ENCODE results near the gene PTPRK.

The PTPRK gene

DNA sequence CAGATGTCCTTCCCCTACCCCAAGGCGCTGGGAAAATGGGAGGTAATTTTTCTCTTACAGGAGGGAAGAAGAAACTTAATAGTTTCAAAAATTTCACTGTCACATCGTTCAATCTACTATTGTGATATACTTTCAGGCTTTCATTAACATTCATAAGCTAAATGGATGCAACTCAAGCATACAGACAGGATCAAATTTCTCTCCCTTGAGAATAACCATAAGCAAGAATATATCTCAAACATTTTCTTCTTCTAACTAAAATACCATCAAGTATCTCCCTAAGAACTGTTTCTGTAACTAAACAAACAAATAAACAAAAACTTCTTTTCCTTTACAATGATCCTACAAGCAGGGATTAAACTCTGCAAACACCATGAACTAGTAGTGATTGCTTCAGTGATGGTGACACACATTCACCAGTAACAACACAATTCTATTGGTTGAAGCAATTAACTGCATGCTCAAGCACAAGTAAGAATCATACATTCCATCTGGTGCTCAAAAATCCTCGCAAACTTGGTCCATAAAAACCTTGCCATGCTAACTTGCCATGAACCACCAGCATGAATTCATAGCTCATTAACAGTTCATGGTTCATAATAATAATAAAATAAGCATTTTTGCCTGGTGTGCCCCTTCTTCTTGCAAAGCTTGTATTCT, 183.8 kb downstream of the PTPRK start:
- DNase-seq = no peak

DNA sequence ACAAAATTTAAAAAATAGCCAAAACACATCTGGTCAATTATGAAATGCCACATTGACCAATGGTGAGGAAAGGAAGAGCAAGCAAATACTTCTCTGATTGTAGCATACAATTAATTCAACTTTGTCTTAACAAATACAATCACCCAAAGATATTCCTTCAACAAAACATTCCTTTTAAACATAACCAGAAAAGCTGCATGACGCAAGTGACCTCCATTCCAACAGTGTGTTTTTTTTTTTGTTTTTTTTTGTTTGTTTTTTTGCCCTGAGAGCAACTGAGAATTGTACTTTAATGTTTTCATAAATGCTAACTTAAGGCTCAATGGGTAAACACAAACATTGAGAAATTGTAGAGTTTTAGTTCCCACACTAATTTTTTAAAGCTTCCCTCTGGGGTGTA, 184.4 kb downstream of the PTPRK start:
- no peak for DNase-seq

DNA sequence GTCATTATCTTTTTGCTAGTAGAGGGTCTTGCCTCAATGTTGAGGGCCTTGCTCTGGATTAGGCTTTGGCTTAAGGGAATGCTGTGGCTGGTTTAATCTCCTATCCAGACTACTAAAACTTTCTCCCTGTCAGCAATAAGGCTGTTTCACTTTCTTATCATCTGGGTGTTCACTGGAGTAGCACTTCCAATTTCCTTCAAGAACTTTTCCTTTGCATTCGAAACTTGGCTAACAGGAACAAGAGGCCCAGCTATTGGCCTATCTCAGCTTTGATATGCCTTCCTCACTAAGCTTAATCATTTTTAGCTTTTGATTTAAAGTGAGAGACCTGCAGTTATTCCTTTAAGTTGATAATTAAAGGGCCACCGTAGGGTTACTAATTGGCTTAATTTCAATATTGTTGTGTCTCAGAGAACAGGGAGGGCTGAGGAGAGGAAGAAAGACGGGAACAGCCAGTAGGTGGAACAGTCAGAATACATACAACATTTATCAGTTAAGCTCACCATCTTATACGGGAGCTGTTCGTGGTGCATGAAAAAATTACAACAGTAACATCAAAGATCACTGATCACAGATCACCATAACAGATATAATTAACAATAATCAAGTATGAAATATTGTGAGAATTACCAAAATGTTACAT, 186.7 kb downstream of the PTPRK start:
- no peak for DNase-seq

DNA sequence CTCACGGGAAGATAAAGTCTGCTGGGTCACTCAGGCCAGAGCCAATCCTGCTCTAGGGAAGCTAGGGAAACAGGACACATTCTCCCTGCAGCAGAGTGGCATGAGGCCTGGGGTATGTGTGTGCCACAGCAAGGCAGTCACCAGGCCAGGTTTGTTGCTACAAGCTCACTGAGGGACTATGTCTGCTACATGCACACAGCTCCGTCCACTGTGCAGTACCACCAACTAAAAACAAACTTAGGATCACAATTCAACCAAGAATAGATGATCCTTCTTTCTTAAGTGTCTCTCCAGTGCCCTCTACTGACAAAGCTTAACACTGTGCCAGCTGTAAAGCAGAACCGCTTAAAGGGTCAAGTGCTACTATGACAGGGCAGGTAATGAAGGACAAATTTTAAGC, 192.5 kb downstream of the PTPRK start:
- DNase-seq = peak; percentile 18

DNA sequence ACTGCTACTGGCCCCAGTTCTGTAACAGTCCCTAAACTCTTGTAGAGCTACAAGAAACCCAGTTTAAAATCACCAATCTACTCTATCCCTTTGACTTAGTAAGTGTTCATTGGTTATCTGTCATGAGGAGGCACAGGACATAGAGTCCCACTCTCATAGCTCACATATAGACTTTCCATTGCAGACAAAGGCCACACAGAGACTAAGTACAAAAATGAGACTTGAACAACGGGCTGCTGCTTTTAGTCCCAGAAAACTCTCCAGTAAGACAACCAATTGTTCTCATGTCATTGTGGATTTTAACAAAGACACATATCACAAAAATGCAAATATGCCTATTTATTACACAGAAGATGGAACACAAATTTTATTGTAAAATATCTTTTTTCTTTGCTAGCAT, 197.4 kb downstream of the PTPRK start:
- no peak for DNase-seq

DNA sequence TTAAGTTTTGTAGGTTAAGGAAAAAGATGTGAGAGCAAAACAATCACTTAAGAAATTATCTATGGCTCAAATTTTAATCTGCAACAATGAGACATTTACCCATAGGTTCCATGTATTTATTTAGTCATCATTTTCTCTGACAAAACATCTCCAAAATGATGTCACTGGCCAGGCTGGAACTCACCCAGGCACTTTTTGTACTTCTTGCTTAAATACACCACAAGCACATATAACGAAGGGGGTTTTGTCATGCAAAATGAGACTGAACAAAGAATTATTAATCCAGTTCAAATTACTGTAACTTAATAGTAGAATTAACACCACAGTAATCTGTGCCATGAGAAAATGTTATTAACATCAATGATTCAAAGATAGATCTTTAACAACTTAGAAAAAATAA, 200.5 kb downstream of the PTPRK start:
- no peak for DNase-seq

DNA sequence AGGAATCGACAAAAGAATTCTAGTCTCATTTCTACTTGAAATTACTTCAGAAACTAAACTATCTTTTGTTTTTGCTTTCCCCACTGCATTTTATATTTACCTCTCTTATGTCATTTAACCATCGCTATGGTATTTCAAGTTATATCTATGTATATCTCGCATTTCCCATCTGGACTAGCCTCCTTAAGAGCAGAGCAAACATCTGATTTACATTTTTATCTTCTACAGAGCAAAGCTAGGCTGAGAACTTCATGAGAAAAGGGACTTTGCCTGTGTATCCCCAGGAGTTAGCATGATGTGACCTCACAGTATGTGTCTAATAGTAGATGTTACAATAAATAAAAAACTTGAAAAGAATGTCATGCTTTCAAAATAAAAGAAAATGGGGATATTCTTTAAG, 201.2 kb downstream of the PTPRK start:
- DNase-seq = no peak

DNA sequence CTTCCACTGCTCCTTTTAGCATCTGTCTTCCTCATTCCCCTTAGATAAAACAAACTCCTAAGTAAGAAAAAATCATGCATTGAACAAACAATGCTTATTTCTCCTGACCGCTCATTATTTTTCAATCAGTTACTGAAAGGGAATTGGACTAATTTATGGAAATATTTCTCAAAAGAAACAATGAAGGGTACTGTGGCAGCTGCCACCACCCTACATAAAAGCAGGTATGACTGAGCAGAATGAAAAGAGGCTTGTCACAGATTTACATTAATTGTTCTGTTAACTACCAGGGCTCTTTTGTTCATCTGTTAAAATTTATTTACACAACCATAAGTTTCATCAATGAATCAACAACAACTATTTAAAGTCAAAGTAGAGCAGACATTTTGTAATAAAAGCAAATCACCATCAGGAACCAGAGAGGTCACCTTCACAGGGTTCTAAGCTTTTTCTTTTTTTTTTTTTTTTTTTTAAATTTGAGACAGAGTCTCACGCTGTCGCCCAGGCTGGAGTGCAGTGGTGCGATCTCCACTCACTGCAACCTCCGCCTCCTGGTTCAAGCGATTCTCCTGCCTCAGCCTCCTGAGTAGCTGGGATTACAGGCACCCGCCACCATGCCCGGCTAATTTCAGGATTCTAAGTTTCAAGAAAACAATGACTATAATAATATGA, 204.0 kb downstream of the PTPRK start:
- DNase-seq = no peak

DNA sequence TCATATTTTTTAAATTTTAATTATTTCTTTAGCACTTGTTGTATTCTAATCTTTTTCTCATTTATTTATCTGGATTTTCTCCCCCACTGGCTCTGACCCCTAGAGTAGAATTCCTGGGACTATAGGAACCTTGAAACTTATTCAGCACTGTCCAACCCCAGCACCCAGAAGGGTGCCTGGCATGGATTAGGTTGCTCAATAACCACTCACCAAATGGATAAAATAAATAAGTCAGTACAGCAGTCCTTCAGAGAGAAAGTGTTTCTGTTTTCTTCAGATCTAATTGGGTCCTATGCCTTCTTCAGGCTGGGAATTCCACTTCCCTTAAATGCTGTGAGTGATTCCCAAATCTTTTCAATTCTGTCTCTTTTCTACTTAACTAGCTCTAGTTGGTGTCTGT, 206.2 kb downstream of the PTPRK start:
- no peak for DNase-seq

DNA sequence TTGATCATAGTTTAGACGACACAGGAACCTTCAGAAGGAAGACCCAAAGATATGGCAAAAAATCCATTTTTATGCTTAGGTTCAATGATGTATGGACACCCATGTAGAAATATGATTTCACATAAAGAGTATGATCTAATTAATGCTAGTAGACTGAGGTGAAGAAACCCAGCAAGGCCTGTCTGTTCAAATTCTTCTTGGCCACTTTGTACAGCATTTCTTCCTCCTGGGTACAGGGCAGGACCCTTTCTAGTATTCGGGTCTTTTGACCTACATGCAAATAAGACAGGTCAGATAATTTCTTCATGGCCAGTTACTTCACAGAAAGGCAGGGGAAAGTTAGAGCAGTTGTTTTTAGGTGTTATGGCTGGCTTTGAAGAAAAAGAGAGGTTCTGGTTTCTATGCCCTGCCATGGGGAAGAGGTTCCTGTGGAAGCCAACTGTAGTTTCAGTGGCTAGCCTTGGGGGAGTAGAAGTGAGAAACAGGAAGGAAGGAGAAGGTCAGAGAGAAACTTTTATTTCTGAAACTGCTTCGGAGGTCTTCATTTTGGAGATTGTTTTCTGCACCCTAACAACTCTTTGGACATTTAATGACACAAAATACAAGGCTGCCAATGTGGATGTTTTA, 208.3 kb downstream of the PTPRK start:
- no peak for DNase-seq

DNA sequence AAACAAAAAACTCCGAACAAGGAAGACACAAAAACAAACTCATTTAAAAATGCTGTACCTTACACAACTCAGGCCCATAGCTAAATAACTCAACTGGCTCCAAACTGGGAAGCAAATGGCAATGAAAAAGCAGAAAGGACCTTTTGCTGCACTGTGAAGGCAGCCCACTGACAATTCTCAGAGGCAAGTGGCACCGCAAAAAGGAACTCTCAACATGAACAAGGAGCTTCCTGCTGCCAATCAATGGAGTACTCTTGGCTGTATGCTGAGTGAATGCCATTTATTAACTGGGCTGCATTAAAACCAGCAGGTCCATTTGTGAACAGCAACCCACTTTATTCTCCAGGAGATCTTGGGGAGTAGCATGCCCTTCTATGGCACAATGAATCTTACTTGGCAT, 209.9 kb downstream of the PTPRK start:
- DNase-seq = no peak

DNA sequence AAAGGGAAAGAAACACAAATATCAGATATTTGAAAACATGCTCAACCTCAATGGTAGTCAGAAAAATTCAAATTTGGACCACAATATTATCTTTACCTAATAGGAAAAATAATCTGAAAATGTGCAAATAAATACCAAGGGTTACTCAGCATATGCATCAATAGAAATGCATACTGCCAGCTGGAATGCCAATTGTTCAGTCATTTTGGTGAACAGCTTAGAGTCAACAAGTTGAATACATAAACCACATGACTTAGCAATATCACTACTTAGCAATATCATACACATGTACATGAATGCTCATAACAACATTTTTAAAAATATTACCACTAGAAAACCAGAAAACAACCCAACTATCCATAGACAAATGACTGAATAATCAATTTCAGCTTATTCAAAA, 212.7 kb downstream of the PTPRK start:
- no peak for DNase-seq

DNA sequence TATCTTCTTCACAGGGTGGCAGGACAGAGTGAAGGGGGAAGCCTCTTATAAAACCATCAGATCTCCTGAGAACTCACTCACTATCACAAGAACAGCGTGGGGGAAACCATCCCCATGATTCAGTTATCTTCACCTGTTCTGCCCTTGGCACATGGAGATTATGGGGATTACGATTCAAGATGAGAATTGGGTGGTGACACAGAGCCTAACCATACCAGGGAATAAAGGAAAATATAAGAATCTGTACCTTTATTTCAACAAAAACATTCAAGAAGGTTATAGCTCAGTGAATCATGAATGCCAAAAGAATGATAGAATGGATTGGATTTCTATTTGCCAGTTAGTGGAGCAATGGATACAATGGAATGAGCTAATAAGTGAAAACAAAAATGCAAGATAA, 214.4 kb downstream of the PTPRK start:
- no peak for DNase-seq

DNA sequence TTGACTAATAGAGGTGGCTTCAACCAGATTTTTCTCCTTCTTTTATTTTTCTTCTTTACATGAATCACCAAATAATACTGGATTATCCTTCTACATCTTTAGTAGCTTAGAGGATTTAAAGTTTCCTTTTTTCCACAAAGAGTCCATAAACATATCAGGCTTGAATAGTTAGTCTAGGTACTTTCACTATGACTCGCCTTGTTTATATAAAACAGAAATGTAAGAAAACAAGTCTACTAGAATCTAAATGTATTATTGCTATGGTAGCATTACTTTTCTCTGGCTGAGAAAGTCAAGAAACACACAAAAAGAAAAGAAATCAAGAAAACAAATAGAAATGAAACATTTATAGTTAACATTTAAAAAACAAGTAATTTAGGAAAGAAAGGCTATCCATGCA, 215.2 kb downstream of the PTPRK start:
- no peak for DNase-seq

DNA sequence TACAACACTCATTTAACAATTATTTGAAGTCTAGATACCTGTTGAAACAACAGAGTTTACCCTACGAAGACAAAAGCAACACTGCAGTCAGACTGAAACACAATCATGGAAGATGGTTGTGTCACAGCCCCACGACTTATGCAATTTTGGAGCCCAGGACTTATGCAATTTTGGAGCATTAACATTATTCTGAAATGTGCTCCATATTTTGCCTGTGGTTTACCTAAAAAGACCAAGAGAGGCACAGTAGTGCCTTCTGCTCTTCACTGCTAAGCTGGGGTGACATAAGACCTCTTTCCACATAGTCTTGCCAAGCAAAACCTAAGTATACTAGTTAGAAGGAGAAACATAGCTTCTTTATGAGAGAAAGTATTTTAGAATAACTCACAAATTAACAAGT, 216.5 kb downstream of the PTPRK start:
- no peak for DNase-seq

DNA sequence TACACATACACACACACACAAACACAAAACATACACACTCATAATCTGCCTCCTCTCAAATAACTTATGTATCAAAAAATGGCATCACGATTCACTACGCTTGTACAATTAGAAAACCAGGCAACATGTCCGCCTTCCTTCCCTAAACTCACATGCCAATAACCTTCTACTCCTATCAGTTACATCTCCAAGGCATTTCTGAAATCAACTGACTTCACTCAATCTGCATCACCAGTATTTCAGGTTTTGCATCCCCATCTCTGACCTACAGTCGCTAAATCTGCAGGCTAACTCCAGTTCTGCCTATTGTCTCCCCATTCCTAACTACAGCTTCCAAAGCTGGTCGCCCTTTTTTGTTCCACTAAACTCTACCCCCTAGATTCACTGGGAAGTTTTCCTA, 217.5 kb downstream of the PTPRK start:
- no peak for DNase-seq

DNA sequence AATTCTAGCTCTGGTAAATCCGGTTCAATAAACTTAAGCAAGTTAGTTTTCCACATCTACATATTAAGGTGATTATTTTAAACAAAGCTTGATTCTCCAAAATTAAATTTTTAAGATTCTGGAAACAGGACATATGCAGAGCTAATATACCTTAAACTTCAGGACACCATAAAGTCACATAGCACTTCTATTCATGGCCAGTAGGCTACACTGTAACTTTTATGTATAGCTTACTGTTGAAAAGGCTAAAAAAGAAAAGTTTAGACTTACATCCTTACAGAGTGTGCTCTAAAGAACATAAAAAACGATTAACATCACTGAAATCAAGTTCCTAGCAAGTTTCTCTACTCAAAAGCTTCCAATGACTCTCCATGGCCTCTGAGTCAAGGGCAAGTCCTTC, 224.7 kb downstream of the PTPRK start:
- DNase-seq = no peak

DNA sequence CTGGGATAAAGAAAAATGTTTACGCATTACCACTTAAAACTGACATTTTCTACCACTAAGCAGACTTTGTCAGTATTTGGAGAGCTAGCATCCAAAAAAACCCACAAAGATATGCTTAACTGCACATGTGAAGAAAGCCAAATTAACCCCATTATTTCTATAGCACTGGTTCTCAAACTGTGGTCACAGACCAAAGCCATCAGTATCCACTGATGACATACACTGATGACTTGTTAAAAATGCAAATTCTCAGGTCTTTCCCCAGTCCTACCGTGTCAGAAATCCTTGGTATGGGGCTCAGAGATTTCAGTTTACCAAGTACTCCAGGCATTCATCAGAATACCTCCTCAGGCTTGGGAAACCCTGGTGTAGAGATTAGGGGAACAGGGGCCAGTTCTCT, 230.2 kb downstream of the PTPRK start:
- DNase-seq = no peak

DNA sequence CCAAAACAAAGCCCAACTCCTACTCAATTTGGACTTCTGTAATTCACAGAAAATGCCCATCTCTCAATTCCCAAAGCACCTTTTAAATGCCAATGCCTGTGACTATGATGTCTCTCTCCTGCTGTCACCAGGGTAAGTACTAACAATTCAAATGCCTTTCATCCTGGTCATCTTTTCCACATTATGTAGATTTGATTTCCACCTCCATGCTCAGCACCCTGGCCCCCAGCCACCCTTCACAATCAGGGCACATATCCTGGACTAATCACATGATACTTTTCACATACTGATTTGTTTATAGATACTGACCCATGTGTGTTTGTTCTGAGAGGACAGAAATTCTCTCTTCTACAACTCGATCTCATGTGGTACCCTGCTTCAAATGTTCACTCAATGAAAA, 236.3 kb downstream of the PTPRK start:
- DNase-seq = no peak

DNA sequence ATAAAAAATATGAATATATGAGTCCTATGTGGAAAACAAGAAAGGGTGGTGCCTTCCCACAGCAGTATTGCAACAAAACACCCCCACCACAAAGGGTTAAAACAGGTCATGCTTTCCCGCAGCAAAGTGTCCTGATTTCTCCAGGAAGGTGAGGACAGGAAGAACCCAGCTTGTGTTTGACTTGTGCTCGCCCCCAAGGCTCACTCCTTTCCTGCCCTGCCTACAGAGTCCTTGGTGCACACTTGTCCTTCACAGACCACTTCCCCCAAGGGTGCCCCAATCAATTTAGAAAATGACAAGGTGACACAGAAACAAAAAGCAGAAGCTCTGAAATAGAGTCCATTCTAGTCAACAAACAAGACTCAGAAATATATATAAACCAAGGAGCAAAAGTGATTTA, 237.4 kb downstream of the PTPRK start:
- DNase-seq = no peak

DNA sequence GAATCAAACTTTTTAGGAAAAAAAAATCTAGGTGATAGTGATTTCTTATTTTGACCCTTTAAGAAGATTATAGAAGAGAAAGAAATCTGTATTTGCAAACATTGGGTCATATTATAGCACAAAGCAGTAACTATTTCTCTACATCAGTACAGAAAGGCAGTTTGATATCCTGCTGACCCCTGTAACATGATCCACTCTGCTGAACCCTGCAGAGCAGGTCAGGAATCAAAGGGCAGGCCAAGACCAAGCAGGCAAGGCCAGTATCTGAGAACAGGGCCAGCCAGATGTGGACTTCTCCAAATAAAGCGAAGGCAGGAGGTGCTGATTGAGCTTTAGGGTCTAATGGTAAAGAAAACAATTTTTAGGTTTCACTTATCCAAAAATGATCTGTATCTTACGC, 239.4 kb downstream of the PTPRK start:
- no peak for DNase-seq

DNA sequence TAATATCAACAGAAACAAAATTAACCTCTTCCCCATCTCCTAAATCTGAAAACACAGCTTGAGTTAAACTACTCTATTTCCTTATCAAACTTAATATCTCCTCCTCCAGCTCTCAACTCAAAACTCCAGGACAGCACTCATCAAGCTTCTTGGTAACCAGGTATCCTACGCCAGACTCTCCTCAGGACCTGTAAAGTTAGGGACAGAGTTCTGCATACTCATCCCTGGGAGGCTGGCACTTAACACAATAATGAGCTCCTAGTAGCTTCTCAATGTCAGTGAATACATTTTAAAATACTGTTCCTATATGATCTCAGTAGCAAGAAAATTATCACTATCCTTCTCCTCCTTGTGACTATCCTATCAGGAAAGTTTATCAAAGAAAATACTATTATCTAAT, 240.3 kb downstream of the PTPRK start:
- DNase-seq = no peak

DNA sequence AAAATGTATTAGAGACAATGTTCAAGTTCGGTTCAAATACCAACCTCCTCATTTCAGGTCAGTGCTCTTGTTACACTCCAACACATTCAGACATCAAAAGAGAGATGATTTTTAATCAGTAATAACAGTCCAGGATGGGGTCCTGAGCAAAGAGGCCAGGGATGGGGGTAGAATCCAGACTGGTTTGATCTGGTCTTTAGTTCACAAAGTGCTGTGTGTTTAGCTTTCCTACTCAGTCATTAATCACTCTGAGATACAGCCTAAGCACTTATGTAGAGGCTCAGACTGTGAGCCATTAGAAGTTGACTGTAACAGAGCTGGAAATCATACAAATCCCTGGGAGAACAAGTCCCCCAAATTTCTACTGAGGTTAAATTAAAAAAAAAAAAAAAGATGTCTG, 241.6 kb downstream of the PTPRK start:
- DNase-seq = no peak

DNA sequence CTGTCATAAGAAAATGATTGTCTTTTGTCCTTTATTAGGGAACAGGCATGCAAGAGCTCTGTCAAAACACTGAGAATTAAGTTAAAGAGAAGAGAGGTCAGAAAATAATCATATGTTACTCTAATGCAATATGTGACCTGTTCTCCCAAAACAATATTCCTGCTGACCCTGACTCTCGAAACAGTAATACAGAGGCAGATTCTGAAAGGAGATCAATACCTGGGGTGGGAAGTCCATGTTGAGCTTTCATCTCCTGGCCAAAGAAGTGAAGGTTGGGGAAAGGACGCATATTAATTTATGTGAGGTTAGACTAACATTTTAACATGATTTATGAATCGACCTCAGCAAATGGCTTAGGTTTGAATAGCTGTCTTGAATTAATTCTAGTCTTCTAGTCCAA, 243.0 kb downstream of the PTPRK start:
- DNase-seq = no peak
